SU-DHL-6 (cell line): ENCODE measurements around the gene ADGRB3.

Source experiments
- CTCF ChIP-seq: fragments of 200-600 bp; sonication (generic); IDR thresholded peaks from one replicate; pipeline ENCODE4 v1.5.1; 2017; ENCODE audit warnings: antibody characterized with exemption, mild to moderate bottlenecking, low read length, moderate library complexity; ENCODE audit not compliant: insufficient read depth, poor library complexity, severe bottlenecking
- EZH2phosphoT487 ChIP-seq: fragments of 200-600 bp; sonication (generic), shearing (Covaris generic); conservative IDR thresholded peaks from 2 replicates; pipeline ENCODE4 v1.6.1; 2018; ENCODE audit warnings: mild to moderate bottlenecking, antibody characterized with exemption, low read length, moderate library complexity, mixed read lengths

- TF ChIP-seq CTCF (no peak), EZH2phosphoT487 (no peak)
Observed at GRCh38 chr6:68911811-68912210, 276.7 kb downstream of the ADGRB3 start.
